SH-SY5Y (cell line): Measurements from ENCODE around the gene SKOR1.

Source experiments
- GATA2 ChIP-seq: IDR thresholded peaks from 2 replicates; pipeline ENCODE4 v1.6.1; 2011; ENCODE audit warnings: mild to moderate bottlenecking, low read depth, low read length
- GATA3 ChIP-seq: IDR thresholded peaks from 2 replicates; pipeline ENCODE4 v1.6.1; 2011; ENCODE audit warnings: low read depth, mild to moderate bottlenecking, low read length, moderate library complexity

- TF ChIP-seq GATA2, result no peak
- no peak for TF ChIP-seq GATA3
Observed at GRCh38 chr15:67818464-67818863, 6.8 kb upstream of the SKOR1 start.
